Measurements from ENCODE around the gene SRRM5.

The SRRM5 gene

DNA sequence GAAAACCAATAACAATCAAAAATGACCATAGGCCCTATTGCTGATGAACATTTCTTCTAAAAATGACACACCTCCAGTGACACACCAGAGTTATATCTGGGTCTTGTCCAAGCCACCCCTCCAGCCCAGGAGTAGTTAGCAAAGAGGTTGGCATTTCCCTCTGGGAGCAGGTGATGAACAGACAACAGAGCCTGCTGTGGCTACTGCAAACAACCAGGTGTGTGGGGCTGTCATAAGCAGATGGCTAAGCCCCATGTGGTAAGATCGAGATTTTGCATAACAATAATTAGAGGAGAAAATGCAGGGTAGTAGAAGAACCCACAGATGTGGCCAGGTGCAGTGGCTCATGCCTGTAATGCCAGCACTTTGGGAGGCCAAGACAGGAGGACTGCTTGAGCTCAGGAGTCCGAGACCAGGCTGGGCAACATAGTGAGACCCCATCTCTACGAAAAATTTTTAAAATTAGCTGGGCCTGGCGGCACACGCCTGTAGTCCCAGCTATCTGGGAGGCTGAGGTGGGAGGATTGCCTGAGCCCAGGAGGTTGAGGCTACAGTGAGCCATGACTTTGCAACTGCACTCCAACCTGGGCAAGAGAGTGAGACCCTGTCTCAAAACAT, 41.6 kb upstream of the SRRM5 start:
- H3K9ac ChIP-seq (ENCODE audit: low read length) = no peak overlapping the region
- no peak overlapping the region for H3K4me3 ChIP-seq (ENCODE audit: insufficient read depth, low read length, poor library complexity, severe bottlenecking)
- no peaks in the 10 kb centered on the region for H3K27me3 ChIP-seq (ENCODE audit: low read length)
- TF ChIP-seq, protein P1, sequence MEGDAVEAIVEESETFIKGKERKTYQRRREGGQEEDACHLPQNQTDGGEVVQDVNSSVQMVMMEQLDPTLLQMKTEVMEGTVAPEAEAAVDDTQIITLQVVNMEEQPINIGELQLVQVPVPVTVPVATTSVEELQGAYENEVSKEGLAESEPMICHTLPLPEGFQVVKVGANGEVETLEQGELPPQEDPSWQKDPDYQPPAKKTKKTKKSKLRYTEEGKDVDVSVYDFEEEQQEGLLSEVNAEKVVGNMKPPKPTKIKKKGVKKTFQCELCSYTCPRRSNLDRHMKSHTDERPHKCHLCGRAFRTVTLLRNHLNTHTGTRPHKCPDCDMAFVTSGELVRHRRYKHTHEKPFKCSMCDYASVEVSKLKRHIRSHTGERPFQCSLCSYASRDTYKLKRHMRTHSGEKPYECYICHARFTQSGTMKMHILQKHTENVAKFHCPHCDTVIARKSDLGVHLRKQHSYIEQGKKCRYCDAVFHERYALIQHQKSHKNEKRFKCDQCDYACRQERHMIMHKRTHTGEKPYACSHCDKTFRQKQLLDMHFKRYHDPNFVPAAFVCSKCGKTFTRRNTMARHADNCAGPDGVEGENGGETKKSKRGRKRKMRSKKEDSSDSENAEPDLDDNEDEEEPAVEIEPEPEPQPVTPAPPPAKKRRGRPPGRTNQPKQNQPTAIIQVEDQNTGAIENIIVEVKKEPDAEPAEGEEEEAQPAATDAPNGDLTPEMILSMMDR (IDR thresholded peaks at IDR 0.05; ENCODE audit: insufficient read depth, low read length, poor library complexity, severe bottlenecking) = no peak
- no peak for TF ChIP-seq EZH2phosphoT487 (conservative IDR thresholded peaks at IDR 0.05; ENCODE audit: low read length)
- H3K79me2 ChIP-seq (ENCODE audit: insufficient read depth, low read length) = peaks cover 14% of the 10 kb centered on the region; the same call in 1 of the 2 replicates
- no peak overlapping the region for H3K4me2 ChIP-seq (ENCODE audit: low read depth, low read length, poor library complexity, severe bottlenecking)
- no peak overlapping the region for H3K27ac ChIP-seq (ENCODE audit: low read depth, low read length)
- H3K9me2 ChIP-seq (replicated peaks; ENCODE audit: insufficient read depth, low read length) = no peaks in the 10 kb centered on the region
- H3K36me3 ChIP-seq (ENCODE audit: low read length) = no peaks in the 10 kb centered on the region
- H2AFZ ChIP-seq (ENCODE audit: low read depth, low read length, severe bottlenecking) = no peak overlapping the region
- no peaks in the 10 kb centered on the region for H3K9me3 ChIP-seq (ENCODE audit: insufficient read depth, low read length)
- H4K20me1 ChIP-seq (ENCODE audit: low read depth, low read length) = no peaks in the 10 kb centered on the region
- H3F3A ChIP-seq (ENCODE audit: insufficient read depth) = no peaks in the 10 kb centered on the region

DNA sequence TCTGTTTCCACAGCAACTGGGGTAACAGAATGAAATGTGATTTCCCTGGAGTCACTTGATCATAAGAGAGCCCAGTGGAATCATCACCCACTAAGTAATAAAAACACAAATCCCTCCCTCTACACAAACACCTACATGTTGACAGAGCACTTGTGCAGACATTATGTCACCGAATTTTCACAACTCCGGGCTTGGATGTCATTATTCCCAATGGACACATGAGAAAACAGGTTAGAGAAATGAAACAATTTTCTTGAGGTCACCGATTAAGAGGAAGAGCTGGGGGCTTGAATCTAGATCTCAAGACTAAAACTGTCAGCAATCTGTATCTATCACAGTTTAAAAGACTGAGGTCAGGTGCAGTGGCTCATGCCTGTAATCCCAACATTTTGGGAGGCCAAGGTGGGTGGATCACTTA, 39.7 kb upstream of the SRRM5 start:
- Histone ChIP-seq H3K79me2 (ENCODE audit: insufficient read depth, low read length) (peaks cover 11% of the 10 kb centered on the region; the same call in 1 of the 2 replicates), H3K9ac (ENCODE audit: low read length) (no peak overlapping the region), H3K27me3 (ENCODE audit: low read length) (no peaks in the 10 kb centered on the region), H3K36me3 (ENCODE audit: low read length) (no peaks in the 10 kb centered on the region), H2AFZ (ENCODE audit: low read depth, low read length, severe bottlenecking) (no peak overlapping the region), H3K4me2 (ENCODE audit: low read depth, low read length, poor library complexity, severe bottlenecking) (no peak overlapping the region), H3K27ac (ENCODE audit: low read depth, low read length) (no peak overlapping the region), H3F3A (ENCODE audit: insufficient read depth) (no peaks in the 10 kb centered on the region), H3K9me3 (ENCODE audit: insufficient read depth, low read length) (no peaks in the 10 kb centered on the region), H3K9me2 (replicated peaks; ENCODE audit: insufficient read depth, low read length) (no peaks in the 10 kb centered on the region), H4K20me1 (ENCODE audit: low read depth, low read length) (no peaks in the 10 kb centered on the region), H3K4me3 (ENCODE audit: insufficient read depth, low read length, poor library complexity, severe bottlenecking) (no peak overlapping the region)
- no peak for TF ChIP-seq EZH2phosphoT487 (conservative IDR thresholded peaks at IDR 0.05; ENCODE audit: low read length)
- TF ChIP-seq, protein P1 (IDR thresholded peaks at IDR 0.05; ENCODE audit: insufficient read depth, low read length, poor library complexity, severe bottlenecking) = no peak

DNA sequence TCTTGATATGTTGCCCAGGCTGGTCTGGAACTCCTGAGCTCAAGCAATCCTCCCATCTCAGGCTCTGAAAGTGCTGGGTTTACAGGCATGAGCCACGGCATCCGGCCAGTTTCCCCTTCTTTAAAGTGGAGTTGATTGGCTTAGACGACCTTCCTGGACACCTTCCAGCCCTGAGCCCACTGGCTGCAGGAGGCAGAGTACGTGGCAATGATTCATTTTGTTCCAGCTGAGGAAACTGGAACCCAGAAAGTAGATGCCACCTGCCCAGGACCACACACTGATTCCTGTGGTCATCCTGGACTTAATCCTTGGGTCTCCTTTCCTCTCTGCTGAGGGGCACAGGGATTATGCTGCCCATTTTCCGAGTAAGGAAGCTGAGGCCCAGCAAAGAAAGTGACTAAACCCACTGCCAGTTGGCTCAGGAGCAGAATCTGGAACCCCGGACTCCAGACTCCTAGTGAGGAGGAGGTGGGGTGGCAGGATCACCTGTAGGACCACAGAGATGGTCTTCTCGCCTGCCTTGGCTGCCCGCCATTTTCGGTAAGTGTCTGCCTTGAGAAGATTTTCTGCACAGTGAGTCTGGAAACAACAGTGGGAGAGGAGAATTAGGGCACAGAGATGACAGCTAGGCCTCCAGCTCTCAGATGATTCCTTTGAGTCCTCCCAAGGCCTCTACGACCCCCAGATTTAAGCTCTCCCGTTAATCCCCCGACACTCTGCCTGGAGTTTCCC, 37.3 kb upstream of the SRRM5 start:
- H2AFZ ChIP-seq (ENCODE audit: low read depth, low read length, severe bottlenecking) = peak overlapping the region; percentile 83
- TF ChIP-seq, protein P1 (IDR thresholded peaks at IDR 0.05; ENCODE audit: insufficient read depth, low read length, poor library complexity, severe bottlenecking) = no peak
- TF ChIP-seq EZH2phosphoT487 (conservative IDR thresholded peaks at IDR 0.05; ENCODE audit: low read length) = no peak

More for the DNA sequence above, 37.3 kb upstream of the SRRM5 start:
- Histone ChIP-seq H3K79me2 (ENCODE audit: insufficient read depth, low read length) (peaks cover 10% of the 10 kb centered on the region; the same call in 1 of the 2 replicates), H3K27ac (ENCODE audit: low read depth, low read length) (no peak overlapping the region; the same call in 1 of the 2 replicates), H4K20me1 (ENCODE audit: low read depth, low read length) (no peaks in the 10 kb centered on the region), H3K4me3 (ENCODE audit: insufficient read depth, low read length, poor library complexity, severe bottlenecking) (peak overlapping the region; percentile 98), H3K4me2 (ENCODE audit: low read depth, low read length, poor library complexity, severe bottlenecking) (peak overlapping the region; percentile 80), H3K9me2 (replicated peaks; ENCODE audit: insufficient read depth, low read length) (no peaks in the 10 kb centered on the region), H3K27me3 (ENCODE audit: low read length) (no peaks in the 10 kb centered on the region), H3K36me3 (ENCODE audit: low read length) (no peaks in the 10 kb centered on the region), H3K9me3 (ENCODE audit: insufficient read depth, low read length) (no peaks in the 10 kb centered on the region), H3F3A (ENCODE audit: insufficient read depth) (no peaks in the 10 kb centered on the region), H3K9ac (ENCODE audit: low read length) (peak overlapping the region; percentile 96)

Measured in SU-DHL-6 (cell line).